HepG2 (cell line): ENCODE results near the gene QKI. TPM values are rescaled to one million over a fixed set of nuclear protein-coding genes. Genes with fewer than 3 reads are reported as not detected.

Experiments used
- CBX1 ChIP-seq: IDR thresholded peaks from one replicate; pipeline ENCODE4 v1.6.1; 2016; ENCODE audit warnings: antibody characterized with exemption, low read depth
- CBX2 ChIP-seq, 2 experiments: fragments of 200-600 bp in 1 of 2; sonication (generic); formaldehyde crosslinking in 1 of 2; IDR thresholded peaks; 2 replicates each; pipeline versions ENCODE4 v1.7.0 to v1.8.1; 2018 to 2022; ENCODE audit warnings: low read depth in 2 of 2, low read length in 1 of 2, mild to moderate bottlenecking in 1 of 2, missing genetic modification reagents in 1 of 2
- CC2D1A ChIP-seq: sonication (generic); formaldehyde crosslinking; IDR thresholded peaks from 2 replicates; pipeline ENCODE4 v1.8.1; 2023; ENCODE audit warnings: mild to moderate bottlenecking, missing genetic modification reagents
- FOXA1 ChIP-seq, 2 experiments: fragments of 450-650 bp in 1 of 2; sonication (generic) in 1 of 2; formaldehyde crosslinking in 1 of 2; IDR thresholded peaks; 2 replicates each; pipeline versions ENCODE4 v1.4.0 to v1.6.1; 2016 to 2020; ENCODE audit warnings: missing genetic modification reagents in 1 of 2
- POLR2AphosphoS2 ChIP-seq: IDR thresholded peaks from 2 replicates; pipeline ENCODE4 v1.6.1; 2011; ENCODE audit warnings: low read depth, low read length, improper control_type of control experiment
- POLR2AphosphoS5 ChIP-seq: IDR thresholded peaks from 2 replicates; pipeline ENCODE4 v1.6.1; 2012; ENCODE audit warnings: low read depth, low read length
- SUZ12 ChIP-seq: fragments of 150-350 bp; IDR thresholded peaks from 2 replicates; pipeline ENCODE4 v1.6.1; 2014; ENCODE audit warnings: low read depth, low read length
- TBL1XR1 ChIP-seq: fragments of 150-350 bp; IDR thresholded peaks from 2 replicates; pipeline ENCODE4 v1.6.1; 2014; ENCODE audit warnings: borderline replicate concordance, low read length; ENCODE audit not compliant: partially characterized antibody
- TOE1 ChIP-seq: sonication (generic); formaldehyde crosslinking; IDR thresholded peaks from 2 replicates; pipeline ENCODE4 v1.4.0; 2020; ENCODE audit warnings: mild to moderate bottlenecking, missing genetic modification reagents
- TP53 ChIP-seq: sonication (generic); formaldehyde crosslinking; conservative IDR thresholded peaks from 2 replicates; pipeline ENCODE4 v1.4.0; 2020; ENCODE audit warnings: missing genetic modification reagents
- WIZ ChIP-seq: sonication (generic); formaldehyde crosslinking; IDR thresholded peaks from 2 replicates; pipeline ENCODE4 v1.5.1; 2020; ENCODE audit warnings: mild to moderate bottlenecking, missing genetic modification reagents
- ZNF558 ChIP-seq: sonication (generic); formaldehyde crosslinking; IDR thresholded peaks from 2 replicates; pipeline ENCODE4 v1.9.0; 2022; ENCODE audit warnings: mild to moderate bottlenecking, missing genetic modification reagents, borderline replicate concordance
- polyA plus RNA-seq, 8 experiments: library from polyadenylated mRNA; depleted of rRNA in 3 of 8; stranded (reverse) in 7 of 8; unstranded in 1 of 8; fragments of >200 nt; fragmentation: Illumina TruSeq in 4 of 8; extraction: Trizol in 4 of 8; gene quantifications; 2 replicates each; pipeline versions ENCODE4 v1.2.1 to v1.2.3, GENCODE V29; 2011 to 2016; ENCODE audit warnings: low read depth in 4 of 8, missing spikeins in 1 of 8, mixed read lengths in 1 of 8; ENCODE audit not compliant: insufficient read depth in 1 of 8
- total RNA-seq, 5 experiments: library from RNA; depleted of rRNA; stranded (reverse); fragments of >200 nt; fragmentation: Illumina TruSeq; extraction: Trizol; gene quantifications; 2 replicates each; pipeline ENCODE4 v1.2.3, GENCODE V29; 2016; ENCODE audit warnings: low read depth in 1 of 5
- TF ChIP-seq, protein P1 (sequence below), 2 experiments: IDR thresholded peaks; 2 replicates each; pipeline ENCODE4 v1.6.1; 2011 to 2012; ENCODE audit warnings: low read length in 2 of 2, borderline replicate concordance in 1 of 2, low read depth in 1 of 2, mild to moderate bottlenecking in 1 of 2, moderate library complexity in 1 of 2
- TF ChIP-seq, protein P2 (sequence below): fragments of 450-650 bp; IDR thresholded peaks from 2 replicates; pipeline ENCODE4 v1.6.1; 2017
- TF ChIP-seq, protein P3 (sequence below): sonication (generic); formaldehyde crosslinking; IDR thresholded peaks from 2 replicates; pipeline ENCODE4 v1.4.0; 2020; ENCODE audit warnings: mild to moderate bottlenecking, missing genetic modification reagents
- TF ChIP-seq, protein P4 (sequence below): sonication (generic); formaldehyde crosslinking; IDR thresholded peaks from 2 replicates; pipeline ENCODE4 v1.9.0; 2021; ENCODE audit warnings: missing genetic modification reagents, borderline replicate concordance

The QKI gene
- total and polyA plus RNA-seq, 2 of the 13 experiments (the other 11 are each of a cell fraction or from before 2014, with no cell fraction given): 136 to 137 TPM

DNA sequence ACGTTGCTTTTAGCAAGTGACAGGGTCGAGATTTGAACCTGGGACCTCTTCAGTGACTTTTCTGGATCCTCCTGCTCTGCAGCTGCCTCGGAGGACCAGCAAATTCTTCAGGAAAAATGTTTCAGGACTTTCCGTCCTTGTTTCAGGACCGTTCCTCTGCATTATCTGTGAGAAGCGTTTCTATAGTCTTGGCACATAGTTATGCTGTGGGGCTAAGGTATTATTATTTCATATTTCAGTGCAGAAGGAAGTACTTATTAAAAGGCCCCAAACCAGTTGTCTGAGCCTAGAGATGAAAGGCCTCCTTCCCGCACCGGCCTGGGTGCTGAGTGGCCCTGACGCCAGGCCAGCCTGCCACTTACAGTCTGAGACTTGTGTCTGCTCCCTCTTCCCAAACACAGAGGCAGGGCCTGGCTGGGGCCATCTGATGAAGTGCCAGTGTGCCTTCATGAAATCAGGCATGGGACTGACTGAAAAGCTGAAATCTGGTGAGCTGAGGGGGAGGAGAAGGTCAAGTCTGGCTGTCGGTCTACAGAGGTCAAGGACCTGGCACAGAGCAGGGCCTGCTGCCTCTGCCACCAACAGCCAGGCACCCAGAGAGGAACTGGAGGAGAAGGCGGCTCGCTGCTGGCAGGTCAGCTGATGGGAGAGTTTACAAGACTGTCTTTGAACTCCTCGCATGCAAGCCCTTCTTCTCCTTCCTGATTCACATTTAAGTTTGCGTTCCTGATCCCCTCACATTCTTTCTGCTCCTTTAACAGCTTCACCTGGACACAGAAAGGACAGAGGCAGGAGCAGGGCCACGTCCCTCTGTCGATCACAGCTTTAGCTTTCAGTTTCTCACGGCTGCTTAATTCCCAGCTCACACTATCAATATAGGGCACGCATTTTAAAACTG lies 8.9 kb upstream of the QKI start (continued):
- TF ChIP-seq, protein P1, sequence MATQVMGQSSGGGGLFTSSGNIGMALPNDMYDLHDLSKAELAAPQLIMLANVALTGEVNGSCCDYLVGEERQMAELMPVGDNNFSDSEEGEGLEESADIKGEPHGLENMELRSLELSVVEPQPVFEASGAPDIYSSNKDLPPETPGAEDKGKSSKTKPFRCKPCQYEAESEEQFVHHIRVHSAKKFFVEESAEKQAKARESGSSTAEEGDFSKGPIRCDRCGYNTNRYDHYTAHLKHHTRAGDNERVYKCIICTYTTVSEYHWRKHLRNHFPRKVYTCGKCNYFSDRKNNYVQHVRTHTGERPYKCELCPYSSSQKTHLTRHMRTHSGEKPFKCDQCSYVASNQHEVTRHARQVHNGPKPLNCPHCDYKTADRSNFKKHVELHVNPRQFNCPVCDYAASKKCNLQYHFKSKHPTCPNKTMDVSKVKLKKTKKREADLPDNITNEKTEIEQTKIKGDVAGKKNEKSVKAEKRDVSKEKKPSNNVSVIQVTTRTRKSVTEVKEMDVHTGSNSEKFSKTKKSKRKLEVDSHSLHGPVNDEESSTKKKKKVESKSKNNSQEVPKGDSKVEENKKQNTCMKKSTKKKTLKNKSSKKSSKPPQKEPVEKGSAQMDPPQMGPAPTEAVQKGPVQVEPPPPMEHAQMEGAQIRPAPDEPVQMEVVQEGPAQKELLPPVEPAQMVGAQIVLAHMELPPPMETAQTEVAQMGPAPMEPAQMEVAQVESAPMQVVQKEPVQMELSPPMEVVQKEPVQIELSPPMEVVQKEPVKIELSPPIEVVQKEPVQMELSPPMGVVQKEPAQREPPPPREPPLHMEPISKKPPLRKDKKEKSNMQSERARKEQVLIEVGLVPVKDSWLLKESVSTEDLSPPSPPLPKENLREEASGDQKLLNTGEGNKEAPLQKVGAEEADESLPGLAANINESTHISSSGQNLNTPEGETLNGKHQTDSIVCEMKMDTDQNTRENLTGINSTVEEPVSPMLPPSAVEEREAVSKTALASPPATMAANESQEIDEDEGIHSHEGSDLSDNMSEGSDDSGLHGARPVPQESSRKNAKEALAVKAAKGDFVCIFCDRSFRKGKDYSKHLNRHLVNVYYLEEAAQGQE (IDR thresholded peaks at IDR 0.05; ENCODE audit: borderline replicate concordance in 1 of 2, low read depth in 1 of 2, low read length in 2 of 2): no peak
- no peak for TF ChIP-seq CC2D1A (CRISPR knock-in tag)
- TF ChIP-seq POLR2AphosphoS2: no peak
- TF ChIP-seq TOE1: no peak
- no peak for TF ChIP-seq ZNF558 (CRISPR knock-in tag)
- TF ChIP-seq, protein P2, sequence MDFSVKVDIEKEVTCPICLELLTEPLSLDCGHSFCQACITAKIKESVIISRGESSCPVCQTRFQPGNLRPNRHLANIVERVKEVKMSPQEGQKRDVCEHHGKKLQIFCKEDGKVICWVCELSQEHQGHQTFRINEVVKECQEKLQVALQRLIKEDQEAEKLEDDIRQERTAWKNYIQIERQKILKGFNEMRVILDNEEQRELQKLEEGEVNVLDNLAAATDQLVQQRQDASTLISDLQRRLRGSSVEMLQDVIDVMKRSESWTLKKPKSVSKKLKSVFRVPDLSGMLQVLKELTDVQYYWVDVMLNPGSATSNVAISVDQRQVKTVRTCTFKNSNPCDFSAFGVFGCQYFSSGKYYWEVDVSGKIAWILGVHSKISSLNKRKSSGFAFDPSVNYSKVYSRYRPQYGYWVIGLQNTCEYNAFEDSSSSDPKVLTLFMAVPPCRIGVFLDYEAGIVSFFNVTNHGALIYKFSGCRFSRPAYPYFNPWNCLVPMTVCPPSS: no peak
- TF ChIP-seq TP53 (CRISPR knock-in tag): no peak
- TF ChIP-seq SUZ12: no peak
- TF ChIP-seq, protein P3, sequence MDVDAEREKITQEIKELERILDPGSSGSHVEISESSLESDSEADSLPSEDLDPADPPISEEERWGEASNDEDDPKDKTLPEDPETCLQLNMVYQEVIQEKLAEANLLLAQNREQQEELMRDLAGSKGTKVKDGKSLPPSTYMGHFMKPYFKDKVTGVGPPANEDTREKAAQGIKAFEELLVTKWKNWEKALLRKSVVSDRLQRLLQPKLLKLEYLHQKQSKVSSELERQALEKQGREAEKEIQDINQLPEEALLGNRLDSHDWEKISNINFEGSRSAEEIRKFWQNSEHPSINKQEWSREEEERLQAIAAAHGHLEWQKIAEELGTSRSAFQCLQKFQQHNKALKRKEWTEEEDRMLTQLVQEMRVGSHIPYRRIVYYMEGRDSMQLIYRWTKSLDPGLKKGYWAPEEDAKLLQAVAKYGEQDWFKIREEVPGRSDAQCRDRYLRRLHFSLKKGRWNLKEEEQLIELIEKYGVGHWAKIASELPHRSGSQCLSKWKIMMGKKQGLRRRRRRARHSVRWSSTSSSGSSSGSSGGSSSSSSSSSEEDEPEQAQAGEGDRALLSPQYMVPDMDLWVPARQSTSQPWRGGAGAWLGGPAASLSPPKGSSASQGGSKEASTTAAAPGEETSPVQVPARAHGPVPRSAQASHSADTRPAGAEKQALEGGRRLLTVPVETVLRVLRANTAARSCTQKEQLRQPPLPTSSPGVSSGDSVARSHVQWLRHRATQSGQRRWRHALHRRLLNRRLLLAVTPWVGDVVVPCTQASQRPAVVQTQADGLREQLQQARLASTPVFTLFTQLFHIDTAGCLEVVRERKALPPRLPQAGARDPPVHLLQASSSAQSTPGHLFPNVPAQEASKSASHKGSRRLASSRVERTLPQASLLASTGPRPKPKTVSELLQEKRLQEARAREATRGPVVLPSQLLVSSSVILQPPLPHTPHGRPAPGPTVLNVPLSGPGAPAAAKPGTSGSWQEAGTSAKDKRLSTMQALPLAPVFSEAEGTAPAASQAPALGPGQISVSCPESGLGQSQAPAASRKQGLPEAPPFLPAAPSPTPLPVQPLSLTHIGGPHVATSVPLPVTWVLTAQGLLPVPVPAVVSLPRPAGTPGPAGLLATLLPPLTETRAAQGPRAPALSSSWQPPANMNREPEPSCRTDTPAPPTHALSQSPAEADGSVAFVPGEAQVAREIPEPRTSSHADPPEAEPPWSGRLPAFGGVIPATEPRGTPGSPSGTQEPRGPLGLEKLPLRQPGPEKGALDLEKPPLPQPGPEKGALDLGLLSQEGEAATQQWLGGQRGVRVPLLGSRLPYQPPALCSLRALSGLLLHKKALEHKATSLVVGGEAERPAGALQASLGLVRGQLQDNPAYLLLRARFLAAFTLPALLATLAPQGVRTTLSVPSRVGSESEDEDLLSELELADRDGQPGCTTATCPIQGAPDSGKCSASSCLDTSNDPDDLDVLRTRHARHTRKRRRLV (CRISPR knock-in tag): no peak
- TF ChIP-seq CBX2 (IDR thresholded peaks at IDR 0.05; ENCODE audit: low read depth, low read length): no peak
- no peak for TF ChIP-seq CBX2 (CRISPR knock-in tag; IDR thresholded peaks at IDR 0.05; ENCODE audit: low read depth)
- no peak for TF ChIP-seq CBX1
- TF ChIP-seq FOXA1 (IDR thresholded peaks at IDR 0.05): no peak
- TF ChIP-seq FOXA1 (CRISPR knock-in tag; IDR thresholded peaks at IDR 0.05): no peak
- no peak for TF ChIP-seq TBL1XR1
- no peak for TF ChIP-seq POLR2AphosphoS5
- no peak for TF ChIP-seq WIZ
- TF ChIP-seq, protein P4, sequence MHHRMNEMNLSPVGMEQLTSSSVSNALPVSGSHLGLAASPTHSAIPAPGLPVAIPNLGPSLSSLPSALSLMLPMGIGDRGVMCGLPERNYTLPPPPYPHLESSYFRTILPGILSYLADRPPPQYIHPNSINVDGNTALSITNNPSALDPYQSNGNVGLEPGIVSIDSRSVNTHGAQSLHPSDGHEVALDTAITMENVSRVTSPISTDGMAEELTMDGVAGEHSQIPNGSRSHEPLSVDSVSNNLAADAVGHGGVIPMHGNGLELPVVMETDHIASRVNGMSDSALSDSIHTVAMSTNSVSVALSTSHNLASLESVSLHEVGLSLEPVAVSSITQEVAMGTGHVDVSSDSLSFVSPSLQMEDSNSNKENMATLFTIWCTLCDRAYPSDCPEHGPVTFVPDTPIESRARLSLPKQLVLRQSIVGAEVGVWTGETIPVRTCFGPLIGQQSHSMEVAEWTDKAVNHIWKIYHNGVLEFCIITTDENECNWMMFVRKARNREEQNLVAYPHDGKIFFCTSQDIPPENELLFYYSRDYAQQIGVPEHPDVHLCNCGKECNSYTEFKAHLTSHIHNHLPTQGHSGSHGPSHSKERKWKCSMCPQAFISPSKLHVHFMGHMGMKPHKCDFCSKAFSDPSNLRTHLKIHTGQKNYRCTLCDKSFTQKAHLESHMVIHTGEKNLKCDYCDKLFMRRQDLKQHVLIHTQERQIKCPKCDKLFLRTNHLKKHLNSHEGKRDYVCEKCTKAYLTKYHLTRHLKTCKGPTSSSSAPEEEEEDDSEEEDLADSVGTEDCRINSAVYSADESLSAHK (CRISPR knock-in tag): no peak
